A673 (cell line): ENCODE results near the gene SH2B2. TPM values are rescaled to one million over a fixed set of nuclear protein-coding genes. Genes with fewer than 3 reads are reported as not detected.

ENCODE experiments used
- BruUV-seq: library from RNA; stranded (reverse); fragments of 400-500 nt; replicated peaks from 2 replicates; lab custom pipeline; 2021; lab: Mats Ljungman, UMichigan
- CTCF ChIA-PET: fragments of 300-600 bp; sonication (Branson Sonifier 250); formaldehyde crosslinking; loops from one replicate; lab custom pipeline; 2022; ENCODE audit warnings: antibody characterized with exemption; lab: Charles Lee
- POLR2A ChIA-PET: fragments of 300-600 bp; sonication (Branson Sonifier 250); formaldehyde crosslinking; loops from one replicate; lab custom pipeline; 2022; ENCODE audit warnings: antibody characterized with exemption; ENCODE audit not compliant: low non-redundant PET; lab: Charles Lee
- DNase-seq: peaks from one replicate; pipeline ENCODE4 v3.0.0-alpha.2; 2015; ENCODE audit warnings: low spot score
- H3K27ac ChIP-seq: fragments of 200-600 bp; sonication (generic); 2 replicates; pipeline ENCODE4 v1.5.1; 2016; ENCODE audit warnings: mixed run types, low read depth, mild to moderate bottlenecking, mixed read lengths, antibody characterized with exemption, low read length; ENCODE audit not compliant: poor library complexity, severe bottlenecking
- H3K27me3 ChIP-seq: fragments of 200-600 bp; sonication (generic); replicated peaks from 2 replicates; pipeline ENCODE4 v1.6.1; 2017; ENCODE audit warnings: mixed run types, low read depth, mild to moderate bottlenecking, mixed read lengths, antibody characterized with exemption, low read length; ENCODE audit not compliant: insufficient read depth, poor library complexity
- H3K36me3 ChIP-seq: fragments of 200-600 bp; sonication (generic); 2 replicates; pipeline ENCODE4 v1.6.1; 2016; ENCODE audit warnings: mixed run types, mild to moderate bottlenecking, mixed read lengths, antibody characterized with exemption, low read length; ENCODE audit not compliant: insufficient read depth, poor library complexity, severe bottlenecking
- H3K4me1 ChIP-seq: fragments of 200-600 bp; sonication (generic); 2 replicates; pipeline ENCODE4 v1.6.1; 2017; ENCODE audit warnings: mixed run types, mild to moderate bottlenecking, mixed read lengths, antibody characterized with exemption, low read length; ENCODE audit not compliant: insufficient read depth, poor library complexity, severe bottlenecking
- H3K4me3 ChIP-seq: fragments of 200-600 bp; sonication (generic); 2 replicates; pipeline ENCODE4 v1.5.1; 2016; ENCODE audit warnings: low read depth, mixed run types, mild to moderate bottlenecking, mixed read lengths, low read length; ENCODE audit not compliant: poor library complexity, severe bottlenecking
- H3K9me3 ChIP-seq: fragments of 200-600 bp; sonication (generic); 2 replicates; pipeline ENCODE4 v1.6.1; 2016; ENCODE audit warnings: mixed run types, low read depth, mild to moderate bottlenecking, mixed read lengths, antibody characterized with exemption, low read length; ENCODE audit not compliant: poor library complexity, severe bottlenecking
- CTCF ChIP-seq: fragments of 300-800, 200-600 bp; sonication (generic); conservative IDR thresholded peaks from 2 replicates; pipeline ENCODE4 v1.5.1; 2017; ENCODE audit warnings: low read depth, mild to moderate bottlenecking, antibody characterized with exemption, low read length, moderate library complexity, mixed read lengths
- EZH2 ChIP-seq: fragments of 200-600 bp; sonication (generic); IDR thresholded peaks from 2 replicates; pipeline ENCODE4 v1.6.1; 2017; ENCODE audit warnings: borderline replicate concordance, low read depth, mild to moderate bottlenecking, mixed read lengths, antibody characterized with exemption, low read length; ENCODE audit not compliant: poor library complexity, severe bottlenecking
- intact Hi-C: fragments of 100-400 bp; cut with micrococcal nuclease; formaldehyde crosslinking; loops from one replicate; pipeline ENCODE4 v1.10.0; 2022; ENCODE audit not compliant: unreplicated experiment
- total RNA-seq: library from RNA; stranded (reverse); gene quantifications from 2 replicates; pipeline ENCODE4 v1.2.3, GENCODE V29; 2021

SH2B2 gene
- total RNA-seq, 1 experiment from 2014 or later, result 8.6 TPM

GRCh38 chr7:102271158-102271798 is 15.4 kb upstream of the SH2B2 start:
- H3K4me1 ChIP-seq, result no peaks in the 10 kb centered on the region
- no peak overlapping the region for H3K27ac ChIP-seq
- no peaks in the 10 kb centered on the region for H3K36me3 ChIP-seq
- no peaks in the 10 kb centered on the region for H3K9me3 ChIP-seq
- TF ChIP-seq EZH2, result no peak
- TF ChIP-seq CTCF, result no peak
- BruUV-seq, result no TSS peak
- H3K4me3 ChIP-seq, result no peak overlapping the region
- intact Hi-C loops, result no loop called here
- ChIA-PET POLR2A (no interaction called here), CTCF (interaction anchor here (0.5 to 1.1 kb wide), 3 partner anchors 668 to 907 kb away, joined by 3 to 4 read pairs (median 4); no protein-coding TSS in a partner anchor)
- no peaks in the 10 kb centered on the region for H3K27me3 ChIP-seq
- no peak for DNase-seq

- Histone ChIP-seq H3K27me3 (no peaks in the 10 kb centered on the region), H3K4me3 (no peak overlapping the region), H3K4me1 (no peaks in the 10 kb centered on the region), H3K36me3 (no peaks in the 10 kb centered on the region), H3K27ac (no peak overlapping the region), H3K9me3 (no peaks in the 10 kb centered on the region)
- intact Hi-C loops, result loop anchor here (1.0 to 2.0 kb wide), 3 partner anchors 583 to 730 kb away; no protein-coding TSS in a partner anchor
- DNase-seq, result peak; percentile 73
- no TSS peak for BruUV-seq
- TF ChIP-seq EZH2 (no peak), CTCF (peak; percentile 96)
- ChIA-PET CTCF (interaction anchor here (0.6 kb wide), 2 partner anchors 174 to 550 kb away, joined by 3 to 5 read pairs; no protein-coding TSS in a partner anchor), POLR2A (no interaction called here)
Measured at GRCh38 chr7:102272075-102272916, 14.4 kb upstream of the SH2B2 start.

- ChIA-PET CTCF (interaction anchor here (0.6 to 0.9 kb wide), 2 partner anchors 551 to 730 kb away, joined by 3 read pairs; no protein-coding TSS in a partner anchor), POLR2A (no interaction called here)
- Histone ChIP-seq H3K9me3 (no peaks in the 10 kb centered on the region), H3K27me3 (no peaks in the 10 kb centered on the region), H3K4me3 (no peak overlapping the region), H3K4me1 (no peaks in the 10 kb centered on the region), H3K27ac (no peak overlapping the region), H3K36me3 (no peaks in the 10 kb centered on the region)
- intact Hi-C loops, result loop anchor here (1.0 to 2.0 kb wide), 3 partner anchors 584 to 731 kb away; no protein-coding TSS in a partner anchor
- BruUV-seq, result no TSS peak
- DNase-seq, result no peak
- TF ChIP-seq CTCF, result no peak
- TF ChIP-seq EZH2, result no peak
Measured at GRCh38 chr7:102272917-102273748, 13.5 kb upstream of the SH2B2 start.
